Measurements from ENCODE around the gene SLC24A1.

SLC24A1 gene

DNA sequence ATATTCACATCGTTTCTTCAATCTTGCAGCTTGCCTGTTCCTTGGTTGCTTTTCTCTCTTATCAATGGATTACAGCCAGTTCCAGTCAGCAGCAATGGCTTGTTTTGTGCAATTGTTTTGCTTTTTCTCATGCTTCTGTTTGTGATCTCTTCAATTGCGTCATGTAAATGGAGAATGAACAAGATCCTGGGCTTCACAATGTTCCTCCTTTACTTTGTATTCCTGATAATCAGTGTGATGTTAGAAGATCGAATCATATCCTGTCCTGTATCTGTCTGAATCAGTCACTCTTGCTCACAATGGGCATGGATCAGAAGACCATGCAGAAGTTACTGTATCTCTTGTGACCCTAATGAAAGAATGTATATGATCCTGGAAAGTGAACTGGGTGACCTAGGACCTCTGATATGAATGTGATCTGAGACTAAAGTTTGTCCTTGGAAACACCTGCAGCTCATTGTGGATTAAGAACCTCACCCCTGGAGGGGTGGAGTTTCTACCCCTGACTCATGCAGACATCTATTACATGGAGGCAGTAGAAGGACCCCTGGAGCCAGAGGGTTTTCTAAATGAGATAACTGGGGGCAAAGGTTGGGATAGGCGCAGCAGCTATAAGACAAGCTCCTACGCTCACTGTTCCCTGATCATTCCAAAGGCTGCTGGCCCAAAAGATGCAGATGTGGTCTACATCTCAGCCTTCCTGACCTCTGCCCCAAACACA is 32.2 kb downstream of the SLC24A1 start:
- no peak for DNase-seq

DNA sequence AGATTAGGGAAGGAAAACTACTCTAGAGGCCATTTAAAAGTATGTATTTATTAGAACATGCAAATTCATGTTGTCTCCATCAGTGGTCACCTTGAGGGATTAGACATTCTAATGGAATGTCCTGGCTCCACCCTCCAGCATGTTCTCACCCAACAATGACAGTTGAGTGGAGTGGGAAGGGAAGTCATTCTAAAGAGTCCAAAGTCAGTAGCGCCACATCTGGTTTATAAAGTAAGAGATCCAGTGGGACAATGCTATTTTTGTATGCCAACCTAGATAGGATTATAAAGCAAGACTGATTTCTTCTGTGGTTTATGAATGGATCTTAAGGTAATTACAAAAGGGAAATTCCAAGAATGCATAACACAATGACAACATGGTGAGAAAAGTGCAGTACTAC is 33.3 kb downstream of the SLC24A1 start:
- DNase-seq = no peak

DNA sequence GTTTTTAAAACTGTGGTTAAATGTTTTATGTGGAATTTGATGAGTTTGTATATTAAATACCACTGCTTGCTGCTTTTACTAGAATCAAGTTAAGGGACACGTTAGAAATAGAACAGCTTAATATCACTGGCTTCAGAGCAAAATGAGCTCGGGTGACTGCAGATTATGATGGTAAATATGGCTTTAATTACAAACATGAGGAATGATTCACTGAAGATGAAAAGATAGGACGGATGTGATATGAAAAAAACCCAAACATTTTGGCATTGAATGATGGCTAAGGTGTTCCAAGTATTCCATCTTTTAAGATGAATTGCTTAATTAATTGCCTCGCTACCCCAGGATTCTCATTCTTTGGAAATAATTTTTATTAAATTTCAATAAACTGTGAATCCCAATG is 33.7 kb downstream of the SLC24A1 start:
- no peak for DNase-seq

DNA sequence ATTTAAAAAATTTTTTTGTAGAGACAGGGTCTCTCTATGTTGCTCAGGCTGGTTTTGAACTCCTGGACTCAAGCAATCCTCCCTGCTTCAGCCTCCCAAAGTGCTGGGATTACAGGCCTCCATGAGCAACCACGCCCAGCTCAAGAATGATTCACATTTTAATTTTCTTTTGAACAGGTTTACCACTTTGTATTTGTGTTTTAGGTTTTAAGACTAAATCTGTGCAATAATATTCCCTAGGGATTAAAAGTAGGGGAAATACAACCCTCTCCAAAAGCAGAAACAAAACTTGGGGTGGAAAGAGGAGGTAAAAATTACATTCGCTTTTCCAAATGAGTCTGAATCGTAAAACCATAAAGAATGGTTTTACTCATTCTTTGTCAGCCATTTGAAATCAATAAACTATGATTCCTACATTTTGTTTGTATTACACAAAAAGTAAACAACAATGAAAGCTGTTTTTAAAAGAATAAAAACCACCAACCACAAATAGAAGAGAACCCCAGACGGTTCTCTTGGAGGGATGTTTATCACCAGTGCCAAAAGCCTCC is 37.8 kb downstream of the SLC24A1 start:
- no peak for DNase-seq

GRCh38 chr15:65660927-65661326 is 39.2 kb downstream of the SLC24A1 start:
- DNase-seq = no peak

DNA sequence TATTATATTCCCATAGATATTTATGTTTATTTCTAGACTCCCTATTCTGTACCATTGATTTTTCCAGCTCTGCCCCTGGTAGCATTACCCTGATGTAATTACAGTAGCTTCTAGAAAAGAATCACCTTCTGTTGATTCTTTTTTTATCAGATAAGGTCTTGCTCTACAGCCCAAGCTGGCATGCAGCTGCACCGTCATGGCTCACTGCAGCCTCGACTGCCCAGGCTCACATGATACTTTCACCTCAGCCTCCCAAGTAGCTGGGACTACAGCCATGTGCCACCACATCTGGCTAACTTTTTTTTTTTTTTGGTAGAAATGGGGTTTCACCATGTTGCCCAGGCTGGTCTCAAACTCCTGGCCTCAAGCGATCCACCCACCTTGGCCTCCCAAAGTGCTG is 41.8 kb downstream of the SLC24A1 start:
- DNase-seq = no peak

GRCh38 chr15:65666257-65666656 is 44.5 kb downstream of the SLC24A1 start:
- no peak for DNase-seq

DNA sequence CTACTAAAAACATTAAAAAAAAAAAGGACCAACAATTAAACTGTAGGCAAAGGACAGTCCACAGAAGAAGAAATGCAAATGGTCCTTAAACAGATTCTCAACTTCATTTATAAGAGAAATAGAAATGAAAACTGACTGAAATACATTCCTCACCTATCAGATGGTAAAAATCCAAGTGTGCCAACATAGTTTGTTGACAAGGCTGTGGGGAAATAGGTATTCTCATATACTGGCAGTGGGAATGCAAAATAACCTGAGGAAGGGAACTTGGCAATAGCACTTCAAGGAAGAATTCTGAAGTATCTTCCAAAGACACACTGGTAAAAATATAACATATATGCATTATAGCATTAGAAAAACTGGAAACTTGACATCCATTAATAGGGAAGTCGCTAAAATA is 53.8 kb downstream of the SLC24A1 start:
- no peak for DNase-seq

GRCh38 chr15:65676123-65676522 is 54.4 kb downstream of the SLC24A1 start:
- DNase-seq = no peak

GRCh38 chr15:65680544-65680943 is 58.8 kb downstream of the SLC24A1 start:
- no peak for DNase-seq

- DNase-seq = no peak
These were observed 60.7 kb downstream of the SLC24A1 start for GRCh38 chr15:65682404-65682911.

GRCh38 chr15:65688462-65688861 is 66.7 kb downstream of the SLC24A1 start:
- no peak for DNase-seq

GRCh38 chr15:65690173-65690572 is 68.4 kb downstream of the SLC24A1 start:
- DNase-seq = no peak

GRCh38 chr15:65690778-65691177 is 69.0 kb downstream of the SLC24A1 start:
- no peak for DNase-seq

DNA sequence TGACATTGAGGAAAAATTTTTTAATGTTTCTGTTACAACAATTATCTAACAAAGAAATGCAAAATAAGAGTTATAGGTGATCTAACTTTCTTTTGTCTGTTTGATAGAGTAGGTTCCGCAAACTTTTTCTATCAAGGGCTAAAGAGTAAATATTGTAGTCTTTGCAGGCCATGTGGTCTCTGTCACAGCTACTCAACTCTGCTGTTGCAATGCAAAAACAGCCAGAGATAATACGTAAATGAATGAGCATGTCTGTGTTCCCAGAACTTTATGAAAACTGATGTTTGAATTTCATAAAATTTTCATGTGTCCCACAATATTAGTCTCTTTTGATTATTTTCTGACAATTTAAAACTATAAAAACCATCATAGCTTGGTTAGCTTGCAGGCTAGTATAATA is 73.3 kb downstream of the SLC24A1 start:
- DNase-seq = no peak

Data from effector CD4-positive, alpha-beta T cell (primary cell).